ENCODE data around the gene MAN1B1.
"Not testable (repeated sequence)": the region's sequence is repeated elsewhere in the genome, so short reads cannot be mapped to it uniquely, and the experiment has no call there.

The MAN1B1 gene

GRCh38 chr9:137130176-137130755 lies 43.5 kb downstream of the MAN1B1 start:
- DNase-seq = no peak

GRCh38 chr9:137134191-137134590 lies 47.4 kb downstream of the MAN1B1 start:
- no peak for DNase-seq

GRCh38 chr9:137135154-137135553 lies 48.4 kb downstream of the MAN1B1 start:
- DNase-seq = not testable (repeated sequence)

- DNase-seq = no peak
These were observed 49.6 kb downstream of the MAN1B1 start for GRCh38 chr9:137136261-137136880.

- no peak for DNase-seq
These were observed 50.3 kb downstream of the MAN1B1 start for GRCh38 chr9:137136881-137137607.

- no peak for DNase-seq
These were observed 51.4 kb downstream of the MAN1B1 start for GRCh38 chr9:137138058-137138721.

GRCh38 chr9:137138722-137139467 lies 52.1 kb downstream of the MAN1B1 start, which contains the start of gene GRIN1:
Gene GRIN1, plus strand, starts transcription at chr9:137139154. Its CDS starts 333 bp downstream, at chr9:137139487.
- no peak for DNase-seq

- no peak for DNase-seq
These were observed 52.8 kb downstream of the MAN1B1 start for GRCh38 chr9:137139468-137140150.

- no peak for DNase-seq
These were observed 53.6 kb downstream of the MAN1B1 start for GRCh38 chr9:137140151-137141012.

GRCh38 chr9:137141050-137141810 lies 54.4 kb downstream of the MAN1B1 start:
- DNase-seq = no peak

- DNase-seq = no peak
These were observed 55.5 kb downstream of the MAN1B1 start for GRCh38 chr9:137141976-137142936.

GRCh38 chr9:137143459-137143858 lies 56.7 kb downstream of the MAN1B1 start:
- no peak for DNase-seq

- no peak for DNase-seq
These were observed 59.1 kb downstream of the MAN1B1 start for GRCh38 chr9:137145731-137146526.

- DNase-seq = no peak
These were observed 59.7 kb downstream of the MAN1B1 start for GRCh38 chr9:137146527-137146918.

GRCh38 chr9:137147091-137147792 lies 60.5 kb downstream of the MAN1B1 start:
- no peak for DNase-seq

GRCh38 chr9:137147793-137148160 lies 61.0 kb downstream of the MAN1B1 start:
- no peak for DNase-seq

GRCh38 chr9:137148242-137148641 lies 61.5 kb downstream of the MAN1B1 start:
- no peak for DNase-seq

- no peak for DNase-seq
These were observed 61.9 kb downstream of the MAN1B1 start for GRCh38 chr9:137148661-137149060.

Data from NCI-H446 treated with DMSO at 0.1 percent for 48 hours (cell line).